ENCODE results near the gene CCM2.

The CCM2 gene

GRCh38 chr7:44964384-44964830 lies 35.6 kb upstream of the CCM2 start:
- POLR2A ChIA-PET, result interaction anchor here (0.6 to 2.4 kb wide), 2 partner anchors 9 to 129 kb away, joined by 3 to 9 read pairs; no protein-coding TSS in a partner anchor
- CTCF ChIA-PET, result interaction anchor here (1.0 to 1.7 kb wide), 5 partner anchors 9 to 171 kb away, joined by 3 to 9 read pairs (median 3); no protein-coding TSS in a partner anchor
- DNase-seq (ENCODE audit: extremely low spot score), result no peak
- peak; percentile 46 for TF ChIP-seq CTCF (IDR thresholded peaks at IDR 0.05; ENCODE audit: control extremely low read depth, extremely low read depth, low read depth, missing control alignments)

- ChIA-PET CTCF (interaction anchor here (1.0 to 1.7 kb wide), 3 partner anchors 9 to 171 kb away, joined by 3 to 6 read pairs (median 3); no protein-coding TSS in a partner anchor), POLR2A (interaction anchor here (0.6 to 2.4 kb wide), 3 partner anchors 9 to 130 kb away, joined by 3 to 9 read pairs (median 3); no protein-coding TSS in a partner anchor)
- TF ChIP-seq CTCF (IDR thresholded peaks at IDR 0.05; ENCODE audit: control extremely low read depth, extremely low read depth, low read depth, missing control alignments), result no peak
- no peak for DNase-seq (ENCODE audit: extremely low spot score)
Measured at GRCh38 chr7:44964831-44965440, 35.1 kb upstream of the CCM2 start.

- no peak for TF ChIP-seq CTCF (IDR thresholded peaks at IDR 0.05; ENCODE audit: control extremely low read depth, extremely low read depth, low read depth, missing control alignments)
- DNase-seq (ENCODE audit: extremely low spot score), result no peak
- CTCF ChIA-PET, result interaction anchor here (1.0 to 1.7 kb wide), 3 partner anchors 9 to 170 kb away, joined by 3 to 6 read pairs (median 3); no protein-coding TSS in a partner anchor
- POLR2A ChIA-PET, result interaction anchor here (0.6 to 2.4 kb wide), 2 partner anchors 8 to 122 kb away, joined by 3 to 9 read pairs; no protein-coding TSS in a partner anchor
Measured at GRCh38 chr7:44965441-44965903, 34.5 kb upstream of the CCM2 start.

GRCh38 chr7:44965937-44966730 lies 33.9 kb upstream of the CCM2 start:
- CTCF ChIA-PET, result interaction anchor here (1.7 kb wide), 1 partner anchor 30 kb away, joined by 3 read pairs; no protein-coding TSS in a partner anchor
- POLR2A ChIA-PET, result no interaction called here
- TF ChIP-seq CTCF (IDR thresholded peaks at IDR 0.05; ENCODE audit: control extremely low read depth, extremely low read depth, low read depth, missing control alignments), result no peak
- no peak for DNase-seq (ENCODE audit: extremely low spot score)

- no peak for DNase-seq (ENCODE audit: extremely low spot score)
- ChIA-PET CTCF (no interaction called here), POLR2A (no interaction called here)
- TF ChIP-seq CTCF (IDR thresholded peaks at IDR 0.05; ENCODE audit: control extremely low read depth, extremely low read depth, low read depth, missing control alignments), result no peak
Measured at GRCh38 chr7:44966731-44967538, 33.1 kb upstream of the CCM2 start.
